IMR-90 (cell line): ENCODE measurements around the gene LHX5. TPM values are rescaled to one million over a fixed set of nuclear protein-coding genes. Genes with fewer than 3 reads are reported as not detected.

ENCODE experiments used
- ATAC-seq: fragments of 200-7000 bp; cut with Tn5 transposase; 2 replicates; pipeline ENCODE4 v1.9.1; 2020; ENCODE audit warnings: low read depth, mild to moderate bottlenecking, moderate library complexity
- BruUV-seq: library from RNA; stranded (reverse); fragments of 400-500 nt; replicated peaks from 2 replicates; lab custom pipeline; 2021; lab: Mats Ljungman, UMichigan
- CTCF ChIA-PET: fragments of 300-600 bp; formaldehyde crosslinking; extraction: SDS; loops from one replicate; lab custom pipeline; 2021; ENCODE audit warnings: antibody characterized with exemption; lab: Yijun Ruan, JAX
- POLR2A ChIA-PET: fragments of 300-600 bp; sonication (Branson Sonifier 250); formaldehyde crosslinking; loops from one replicate; lab custom pipeline; 2022; ENCODE audit warnings: antibody characterized with exemption; ENCODE audit not compliant: unreplicated experiment; lab: Charles Lee
- DNase-seq: peaks from one replicate; pipeline ENCODE4 v3.0.0; 2013
- H2AFZ ChIP-seq: replicated peaks from 2 replicates; pipeline ENCODE3; 2013; ENCODE audit warnings: low read length, mild to moderate bottlenecking; ENCODE audit not compliant: poor library complexity
- H2AK5ac ChIP-seq: 2 replicates; pipeline ENCODE4 v1.6.1; 2013; ENCODE audit warnings: low read depth, low read length, inconsistent platforms
- H2AK9ac ChIP-seq: replicated peaks from 2 replicates; pipeline ENCODE3; 2013; ENCODE audit warnings: mild to moderate bottlenecking, low read depth, low read length, moderate library complexity; ENCODE audit not compliant: poor library complexity
- H2BK120ac ChIP-seq: 2 replicates; pipeline ENCODE4 v1.6.1; 2013; ENCODE audit warnings: low read depth, low read length, inconsistent platforms
- H2BK15ac ChIP-seq: 3 replicates; pipeline ENCODE4 v1.6.1; 2013; ENCODE audit warnings: low read depth, low read length, inconsistent platforms
- H2BK20ac ChIP-seq: 2 replicates; pipeline ENCODE4 v1.6.1; 2013; ENCODE audit warnings: low read depth, mild to moderate bottlenecking, inconsistent platforms, low read length, moderate library complexity
- H2BK5ac ChIP-seq: 2 replicates; pipeline ENCODE4 v1.6.1; 2013; ENCODE audit warnings: mild to moderate bottlenecking, low read depth, low read length, inconsistent platforms; ENCODE audit not compliant: poor library complexity, severe bottlenecking
- H3K14ac ChIP-seq: replicated peaks from 2 replicates; pipeline ENCODE4 v1.6.1; 2013; ENCODE audit warnings: low read depth, low read length, inconsistent platforms
- H3K18ac ChIP-seq: 2 replicates; pipeline ENCODE4 v1.6.1; 2013; ENCODE audit warnings: low read depth, low read length, control low read depth
- H3K23ac ChIP-seq: 2 replicates; pipeline ENCODE4 v1.6.1; 2013; ENCODE audit warnings: low read depth, low read length, inconsistent platforms
- H3K27ac ChIP-seq: 2 replicates; pipeline ENCODE4 v1.5.1; 2013; ENCODE audit warnings: mild to moderate bottlenecking, control low read depth, low read length; ENCODE audit not compliant: insufficient read depth
- H3K27me3 ChIP-seq: 2 replicates; pipeline ENCODE4 v1.6.1; 2013; ENCODE audit warnings: low read length; ENCODE audit not compliant: control insufficient read depth, insufficient read depth
- H3K36me3 ChIP-seq: 2 replicates; pipeline ENCODE4 v1.6.1; 2013; ENCODE audit warnings: low read length, mixed read lengths; ENCODE audit not compliant: control insufficient read depth, insufficient read depth
- H3K4ac ChIP-seq: 2 replicates; pipeline ENCODE4 v1.6.1; 2013; ENCODE audit warnings: low read depth, low read length, inconsistent platforms
- H3K4me1 ChIP-seq: 2 replicates; pipeline ENCODE4 v1.6.1; 2013; ENCODE audit warnings: low read length, mixed read lengths; ENCODE audit not compliant: control insufficient read depth, insufficient read depth
- H3K4me2 ChIP-seq: 2 replicates; pipeline ENCODE4 v1.6.1; 2013; ENCODE audit warnings: low read depth, mild to moderate bottlenecking, control low read depth, low read length, moderate library complexity
- H3K4me3 ChIP-seq: 2 replicates; pipeline ENCODE4 v1.5.1; 2013; ENCODE audit warnings: low read depth, mild to moderate bottlenecking, control low read depth, low read length, moderate library complexity; ENCODE audit not compliant: insufficient read depth
- H3K56ac ChIP-seq: 2 replicates; pipeline ENCODE4 v1.6.1; 2013; ENCODE audit warnings: low read length, inconsistent platforms; ENCODE audit not compliant: insufficient read depth; ENCODE audit errors: extremely low read depth
- H3K79me1 ChIP-seq, 2 experiments: 2 replicates each; pipeline ENCODE4 v1.6.1; 2013; ENCODE audit warnings: low read length in 2 of 2, inconsistent platforms in 1 of 2, low read depth in 1 of 2
- H3K9ac ChIP-seq: 2 replicates; pipeline ENCODE4 v1.6.1; 2013; ENCODE audit warnings: low read depth, low read length, control low read depth
- H3K9me1 ChIP-seq: 2 replicates; pipeline ENCODE4 v1.6.1; 2013; ENCODE audit warnings: low read length, inconsistent platforms; ENCODE audit not compliant: insufficient read depth
- H3K9me3 ChIP-seq: 2 replicates; pipeline ENCODE4 v1.6.1; 2013; ENCODE audit warnings: low read length; ENCODE audit not compliant: control insufficient read depth, insufficient read depth
- H4K20me1 ChIP-seq: 2 replicates; pipeline ENCODE4 v1.6.1; 2013; ENCODE audit warnings: low read length, inconsistent platforms; ENCODE audit not compliant: insufficient read depth
- H4K5ac ChIP-seq: 2 replicates; pipeline ENCODE4 v1.6.1; 2013; ENCODE audit warnings: mild to moderate bottlenecking, low read depth, low read length, control low read depth
- H4K8ac ChIP-seq, 2 experiments: 2 replicates each; pipeline ENCODE4 v1.6.1; 2013; ENCODE audit warnings: low read depth in 2 of 2, low read length in 2 of 2, control low read depth in 1 of 2, inconsistent platforms in 1 of 2
- H4K91ac ChIP-seq: 2 replicates; pipeline ENCODE4 v1.6.1; 2013; ENCODE audit warnings: low read depth, low read length, inconsistent platforms; ENCODE audit not compliant: insufficient read depth
- BHLHE40 ChIP-seq: fragments of 150-350 bp; IDR thresholded peaks from 2 replicates; pipeline ENCODE4 v1.6.1; 2016; ENCODE audit warnings: mild to moderate bottlenecking, low read depth, low read length
- CHD1 ChIP-seq: IDR thresholded peaks from 2 replicates; pipeline ENCODE4 v1.6.1; 2012; ENCODE audit warnings: low read depth, low read length, improper control_type of control experiment
- MAZ ChIP-seq: IDR thresholded peaks from 2 replicates; pipeline ENCODE4 v1.6.1; 2012; ENCODE audit warnings: low read depth, mild to moderate bottlenecking, low read length, improper control_type of control experiment, moderate library complexity, borderline replicate concordance
- MXI1 ChIP-seq: IDR thresholded peaks from 2 replicates; pipeline ENCODE4 v1.6.1; 2012; ENCODE audit warnings: low read depth, mild to moderate bottlenecking, low read length, moderate library complexity, borderline replicate concordance
- NFE2L2 ChIP-seq: fragments of 150-350 bp; IDR thresholded peaks from 2 replicates; pipeline ENCODE4 v1.6.1; 2016; ENCODE audit warnings: low read depth, mild to moderate bottlenecking, low read length
- RAD21 ChIP-seq: IDR thresholded peaks from 2 replicates; pipeline ENCODE4 v1.6.1; 2012; ENCODE audit warnings: low read length, improper control_type of control experiment
- RFX5 ChIP-seq: IDR thresholded peaks from 2 replicates; pipeline ENCODE4 v1.8.0; 2012; ENCODE audit warnings: low read depth, mild to moderate bottlenecking, low read length, moderate library complexity
- WGBS, 2 experiments: methylation state at CpG; one replicate each; pipeline versions ENCODE4 v1.1.5 to v1.1.7; 2013; ENCODE audit warnings: missing lambda C conversion rate in 2 of 2; ENCODE audit not compliant: insufficient read length in 1 of 2; ENCODE audit errors: extremely low coverage in 2 of 2; 5-methylcytosine and 5-hydroxymethylcytosine counted together
- dilution Hi-C: fragments of 300-500 bp; cut with HindIII; formaldehyde crosslinking; loops from one replicate; pipeline ENCODE4 v1.14.3; 2018; ENCODE audit warnings: low sequenced_read_pairs; ENCODE audit not compliant: unreplicated experiment
- in situ Hi-C: fragments of 300-500 bp; cut with MboI; formaldehyde crosslinking; loops from 3 replicates; pipeline ENCODE4 v1.14.3; 2019; ENCODE audit warnings: low sequenced_read_pairs, inconsistent platforms, mixed read lengths
- intact Hi-C: fragments of 100-400 bp; cut with micrococcal nuclease; formaldehyde crosslinking; loops from 2 replicates; pipeline ENCODE4 v1.10.0; 2022
- polyA plus RNA-seq, 3 experiments: library from polyadenylated mRNA; depleted of rRNA; stranded (reverse); fragments of >200 nt; gene quantifications; 2 replicates each; pipeline ENCODE4 v1.2.3, GENCODE V29; 2012; ENCODE audit warnings: low replicate concordance in 1 of 3
- total RNA-seq: library from RNA; depleted of rRNA; stranded (reverse); fragments of >200 nt; gene quantifications from 2 replicates; pipeline ENCODE4 v1.2.3, GENCODE V29; 2012
- TF ChIP-seq, protein P1 (sequence below): conservative IDR thresholded peaks from 2 replicates; pipeline ENCODE4 v1.5.1; 2012; ENCODE audit warnings: mild to moderate bottlenecking, low read depth, low read length, improper control_type of control experiment

Gene LHX5
- total and polyA plus RNA-seq, 2 of the 4 experiments (the other 2 are of a cell fraction), result not detected

DNA sequence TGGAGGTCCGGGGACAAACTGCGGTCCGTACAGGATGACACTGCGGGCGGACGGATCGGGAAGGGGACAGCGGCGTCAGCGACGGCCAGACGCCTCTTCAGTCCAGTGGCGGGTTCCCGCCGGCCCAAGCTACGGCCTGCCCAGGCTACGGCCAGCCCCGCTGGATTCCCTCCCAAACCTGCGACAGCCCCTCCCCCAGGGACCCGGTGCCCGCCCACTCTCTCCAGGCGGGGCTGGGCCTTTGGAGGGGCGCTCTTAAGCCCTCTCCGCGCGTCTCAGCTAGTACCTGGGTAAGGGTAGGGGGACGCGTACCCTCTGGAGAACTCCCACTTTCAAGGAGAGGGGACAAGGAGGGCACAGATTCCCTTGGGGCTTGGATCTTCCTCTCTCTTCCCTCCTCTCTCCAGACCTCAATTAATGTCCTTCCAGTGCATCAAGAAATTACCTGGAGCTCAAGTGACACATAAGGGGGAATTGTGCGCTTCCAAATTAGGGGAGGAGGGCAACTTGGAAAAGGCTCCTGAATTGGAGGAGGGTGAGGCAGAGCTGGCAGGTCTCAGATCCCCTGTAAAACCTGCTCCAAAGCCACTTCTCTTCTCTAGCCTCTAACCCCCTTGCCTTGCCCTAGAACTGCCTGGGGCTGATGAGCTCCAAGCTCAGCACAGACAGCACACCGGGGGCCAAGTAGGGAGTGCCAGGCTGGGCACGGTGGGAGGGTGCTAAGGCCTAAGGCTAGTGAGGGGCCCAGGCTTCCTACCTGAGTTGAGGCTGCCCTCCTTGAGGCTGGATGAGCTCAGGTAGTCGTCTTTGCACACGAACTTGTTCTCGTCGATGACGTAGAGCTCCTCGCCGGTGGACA lies 3.1 kb downstream of the LHX5 start:
- Histone ChIP-seq H3K79me1 (no peaks in the 10 kb centered on the region), H3K23ac (no peak overlapping the region), H2BK120ac (no peak overlapping the region), H3K18ac (no peak overlapping the region), H2AK5ac (no peak overlapping the region), H2AFZ (no peak overlapping the region), H3K27me3 (peaks cover 98% of the 10 kb centered on the region), H2BK20ac (no peak overlapping the region), H3K4me3 (no peak overlapping the region), H3K4ac (no peak overlapping the region), H4K5ac (no peak overlapping the region), H3K9me3 (no peaks in the 10 kb centered on the region), H3K36me3 (no peaks in the 10 kb centered on the region), H3K56ac (no peak overlapping the region), H3K9me1 (no peaks in the 10 kb centered on the region), H2BK5ac (no peak overlapping the region), H3K9ac (no peak overlapping the region), H3K4me1 (no peaks in the 10 kb centered on the region; the same call in 1 of the 2 replicates), H4K91ac (no peak overlapping the region), H2AK9ac (no peak overlapping the region), H4K8ac (no peak overlapping the region), H2BK15ac (no peak overlapping the region), H3K4me2 (no peak overlapping the region), H4K20me1 (no peaks in the 10 kb centered on the region), H3K14ac (no peak overlapping the region), H3K27ac (no peak overlapping the region)
- intact Hi-C loops (no loop called here), dilution Hi-C loops (no loop called here), in situ Hi-C loops (no loop called here)
- BruUV-seq, result no TSS peak
- ChIA-PET CTCF (no interaction called here), POLR2A (interaction anchor here (0.6 kb wide), 1 partner anchor 30 kb away, joined by 4 read pairs; no protein-coding TSS in a partner anchor)
- TF ChIP-seq MAZ (no peak), CHD1 (no peak), RFX5 (no peak), RAD21 (no peak), MXI1 (no peak), NFE2L2 (no peak), BHLHE40 (no peak)
- TF ChIP-seq, protein P1, sequence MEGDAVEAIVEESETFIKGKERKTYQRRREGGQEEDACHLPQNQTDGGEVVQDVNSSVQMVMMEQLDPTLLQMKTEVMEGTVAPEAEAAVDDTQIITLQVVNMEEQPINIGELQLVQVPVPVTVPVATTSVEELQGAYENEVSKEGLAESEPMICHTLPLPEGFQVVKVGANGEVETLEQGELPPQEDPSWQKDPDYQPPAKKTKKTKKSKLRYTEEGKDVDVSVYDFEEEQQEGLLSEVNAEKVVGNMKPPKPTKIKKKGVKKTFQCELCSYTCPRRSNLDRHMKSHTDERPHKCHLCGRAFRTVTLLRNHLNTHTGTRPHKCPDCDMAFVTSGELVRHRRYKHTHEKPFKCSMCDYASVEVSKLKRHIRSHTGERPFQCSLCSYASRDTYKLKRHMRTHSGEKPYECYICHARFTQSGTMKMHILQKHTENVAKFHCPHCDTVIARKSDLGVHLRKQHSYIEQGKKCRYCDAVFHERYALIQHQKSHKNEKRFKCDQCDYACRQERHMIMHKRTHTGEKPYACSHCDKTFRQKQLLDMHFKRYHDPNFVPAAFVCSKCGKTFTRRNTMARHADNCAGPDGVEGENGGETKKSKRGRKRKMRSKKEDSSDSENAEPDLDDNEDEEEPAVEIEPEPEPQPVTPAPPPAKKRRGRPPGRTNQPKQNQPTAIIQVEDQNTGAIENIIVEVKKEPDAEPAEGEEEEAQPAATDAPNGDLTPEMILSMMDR, result no peak
- WGBS, 2 experiments, result 2% methylated on average over 19 of the region's 38 CpGs; no CpG with 5 or more reads in 1 of the 2 experiments
- no peak for DNase-seq
- no peak for ATAC-seq
